ENCODE data around the gene TMX3.

- TF ChIP-seq CTCF (IDR thresholded peaks at IDR 0.05; ENCODE audit: low read depth, low read length) (no peak), POLR2A (IDR thresholded peaks at IDR 0.05; ENCODE audit: extremely low read depth, insufficient read length) (no peak)
These were observed 26.1 kb upstream of the TMX3 start for GRCh38 chr18:68740966-68741365.

Measured in NB4 (cell line).